Prostate gland (tissue), 2 donors: ENCODE measurements around the gene MAP4K3. TPM values are rescaled to one million over a fixed set of nuclear protein-coding genes. Genes with fewer than 3 reads are reported as not detected.
"Not testable (repeated sequence)": the region's sequence is repeated elsewhere in the genome, so short reads cannot be mapped to it uniquely, and the experiment has no call there.

ENCODE experiments used
- DNase-seq: peaks from one replicate; pipeline ENCODE4 v3.0.0-alpha.2; 2019; ENCODE audit warnings: low spot score
- H3K27ac ChIP-seq, 2 donors: fragments of 200-600 bp; sonication (generic); 2 replicates each; pipeline ENCODE4 v1.5.1; 2017 to 2019
- H3K27me3 ChIP-seq: fragments of 200-600 bp; sonication (generic); replicated peaks from 2 replicates; pipeline ENCODE4 v1.5.1; 2019; ENCODE audit not compliant: insufficient read depth
- H3K36me3 ChIP-seq, 2 donors: fragments of 200-600 bp; sonication (generic); 1 replicate in 1 of 2; 2 replicates in 1 of 2; pipeline versions ENCODE4 v1.5.1 to v1.8.1; 2017 to 2019
- H3K4me1 ChIP-seq: fragments of 200-600 bp; sonication (generic); replicated peaks from 2 replicates; pipeline ENCODE4 v1.5.1; 2019
- H3K4me3 ChIP-seq, 2 donors: fragments of 200-600 bp; sonication (generic); 2 replicates each; pipeline ENCODE4 v1.5.1; 2017 to 2019
- H3K9me3 ChIP-seq: fragments of 200-600 bp; sonication (generic); 2 replicates; pipeline ENCODE4 v1.5.1; 2017
- POLR2A ChIP-seq: fragments of 450-650 bp; IDR thresholded peaks from one replicate; pipeline ENCODE4 v1.6.1; 2016; ENCODE audit warnings: antibody characterized with exemption, mild to moderate bottlenecking
- POLR2AphosphoS5 ChIP-seq: sonication (generic); formaldehyde crosslinking; IDR thresholded peaks from one replicate; pipeline ENCODE4 v1.6.1; 2017; ENCODE audit warnings: antibody characterized with exemption
- WGBS: methylation state at CpG from one replicate; pipeline ENCODE4 v1.1.5; 2018; 5-methylcytosine and 5-hydroxymethylcytosine counted together
- intact Hi-C: fragments of 100-400 bp; cut with DNase I; formaldehyde crosslinking; loops from one replicate; pipeline ENCODE4 v1.14.2; 2022
- total RNA-seq, 2 donors: library from RNA; depleted of rRNA; stranded (reverse); fragments of >200 nt; gene quantifications; one replicate each; pipeline ENCODE4 v1.1.0, GENCODE V29; 2016
- TF ChIP-seq, protein P1 (sequence below), 4 experiments: fragments of 200-600 bp in 2 of 4; fragments of 450-650 bp in 2 of 4; sonication (generic) in 2 of 4; IDR thresholded peaks; 1 replicate in 3 of 4; 2 replicates in 1 of 4; pipeline ENCODE4 v1.5.1; 2016 to 2019; ENCODE audit warnings: antibody characterized with exemption in 4 of 4, mild to moderate bottlenecking in 2 of 4, moderate library complexity in 2 of 4

MAP4K3 gene
- total RNA-seq, 2 donors from 2014 or later = 34.3 to 41.8 TPM

DNA sequence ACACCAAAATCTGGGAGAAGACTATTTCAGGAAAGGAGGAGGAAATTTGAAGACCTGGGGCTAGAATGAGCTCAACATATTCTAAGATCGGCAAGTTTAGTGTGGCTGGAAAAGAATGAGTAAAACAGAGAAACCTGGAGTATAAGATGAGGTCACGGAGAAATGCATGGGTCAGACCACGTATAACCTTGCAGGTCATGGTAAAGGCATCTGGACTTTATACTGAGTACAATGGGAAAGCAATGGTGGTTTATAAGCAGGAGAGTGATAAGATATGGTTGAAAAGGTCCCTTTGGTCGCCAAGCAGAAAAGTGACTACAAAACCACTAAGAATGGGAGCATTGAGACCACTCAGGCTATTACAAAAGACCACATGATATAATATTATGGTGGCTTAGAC lies 102.1 kb downstream of the MAP4K3 start:
- H3K9me3 ChIP-seq = no peaks in the 10 kb centered on the region
- DNase-seq = no peak
- intact Hi-C loops = no loop called here

DNA sequence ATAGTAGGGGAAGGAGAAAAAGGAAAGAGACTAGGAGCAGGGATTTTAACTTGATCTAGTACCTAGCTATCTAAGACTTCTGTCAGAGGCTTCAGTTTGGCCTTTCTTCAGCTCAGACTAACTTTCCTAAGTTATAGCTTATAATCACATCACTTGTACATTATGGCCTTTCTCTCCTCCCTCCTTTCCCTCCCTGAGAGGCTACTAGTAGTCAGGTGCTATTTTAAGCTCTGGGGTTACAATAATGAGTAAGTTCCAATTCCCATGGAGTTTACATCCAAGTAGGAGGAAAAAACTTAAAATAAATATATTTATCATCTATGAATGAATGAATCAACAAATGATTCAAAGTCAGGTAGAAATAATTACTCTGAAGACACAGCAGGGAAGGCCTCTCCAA lies 102.6 kb downstream of the MAP4K3 start:
- Histone ChIP-seq H3K4me1 (no peaks in the 10 kb centered on the region), H3K4me3 (no peak overlapping the region), H3K9me3 (no peaks in the 10 kb centered on the region), H3K36me3 (no peaks in the 10 kb centered on the region), H3K27ac (no peak overlapping the region), H3K27me3 (no peaks in the 10 kb centered on the region)
- DNase-seq = no peak
- TF ChIP-seq, protein P1, sequence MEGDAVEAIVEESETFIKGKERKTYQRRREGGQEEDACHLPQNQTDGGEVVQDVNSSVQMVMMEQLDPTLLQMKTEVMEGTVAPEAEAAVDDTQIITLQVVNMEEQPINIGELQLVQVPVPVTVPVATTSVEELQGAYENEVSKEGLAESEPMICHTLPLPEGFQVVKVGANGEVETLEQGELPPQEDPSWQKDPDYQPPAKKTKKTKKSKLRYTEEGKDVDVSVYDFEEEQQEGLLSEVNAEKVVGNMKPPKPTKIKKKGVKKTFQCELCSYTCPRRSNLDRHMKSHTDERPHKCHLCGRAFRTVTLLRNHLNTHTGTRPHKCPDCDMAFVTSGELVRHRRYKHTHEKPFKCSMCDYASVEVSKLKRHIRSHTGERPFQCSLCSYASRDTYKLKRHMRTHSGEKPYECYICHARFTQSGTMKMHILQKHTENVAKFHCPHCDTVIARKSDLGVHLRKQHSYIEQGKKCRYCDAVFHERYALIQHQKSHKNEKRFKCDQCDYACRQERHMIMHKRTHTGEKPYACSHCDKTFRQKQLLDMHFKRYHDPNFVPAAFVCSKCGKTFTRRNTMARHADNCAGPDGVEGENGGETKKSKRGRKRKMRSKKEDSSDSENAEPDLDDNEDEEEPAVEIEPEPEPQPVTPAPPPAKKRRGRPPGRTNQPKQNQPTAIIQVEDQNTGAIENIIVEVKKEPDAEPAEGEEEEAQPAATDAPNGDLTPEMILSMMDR (IDR thresholded peaks at IDR 0.05) = no peak
- no peak for TF ChIP-seq POLR2AphosphoS5
- TF ChIP-seq POLR2A = no peak
- intact Hi-C loops = no loop called here

More for the DNA sequence above, 102.1 kb downstream of the MAP4K3 start:
- no peaks in the 10 kb centered on the region for H3K4me1 ChIP-seq
- no peaks in the 10 kb centered on the region for H3K36me3 ChIP-seq
- no peak overlapping the region for H3K4me3 ChIP-seq
- 97% methylated on average over 4 of the region's 4 CpGs for WGBS
- no peak overlapping the region for H3K27ac ChIP-seq
- TF ChIP-seq, protein P1 (IDR thresholded peaks at IDR 0.05) = no peak
- TF ChIP-seq POLR2A (no peak), POLR2AphosphoS5 (no peak)
- H3K27me3 ChIP-seq = no peaks in the 10 kb centered on the region

DNA sequence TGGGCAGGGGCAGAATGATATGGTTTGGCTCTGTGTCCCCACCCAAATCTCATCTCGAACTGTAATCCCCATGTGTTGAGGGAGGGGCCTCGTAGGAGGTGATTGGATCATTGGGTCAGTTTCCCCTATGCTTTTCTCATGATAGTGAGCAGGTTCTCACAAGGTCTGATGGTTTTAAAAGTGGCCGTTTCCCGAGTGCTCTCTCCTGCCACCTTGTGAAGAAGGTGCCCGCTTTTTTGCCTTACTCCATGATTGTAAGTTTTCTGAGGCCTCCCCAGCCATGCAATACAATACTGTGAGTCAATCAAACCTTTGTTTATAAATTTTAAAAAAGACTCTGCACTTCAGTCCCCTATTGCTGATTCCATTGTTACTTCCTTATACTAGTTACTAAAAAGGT lies 110.4 kb downstream of the MAP4K3 start:
- Histone ChIP-seq H3K27ac (no peak overlapping the region), H3K9me3 (no peaks in the 10 kb centered on the region), H3K36me3 (no peaks in the 10 kb centered on the region), H3K27me3 (no peaks in the 10 kb centered on the region), H3K4me1 (no peaks in the 10 kb centered on the region), H3K4me3 (no peak overlapping the region)
- DNase-seq = no peak
- WGBS = 96% methylated on average over 5 of the region's 5 CpGs
- intact Hi-C loops = no loop called here
- TF ChIP-seq, protein P1 (IDR thresholded peaks at IDR 0.05) = no peak
- TF ChIP-seq POLR2AphosphoS5 (no peak), POLR2A (no peak)

DNA sequence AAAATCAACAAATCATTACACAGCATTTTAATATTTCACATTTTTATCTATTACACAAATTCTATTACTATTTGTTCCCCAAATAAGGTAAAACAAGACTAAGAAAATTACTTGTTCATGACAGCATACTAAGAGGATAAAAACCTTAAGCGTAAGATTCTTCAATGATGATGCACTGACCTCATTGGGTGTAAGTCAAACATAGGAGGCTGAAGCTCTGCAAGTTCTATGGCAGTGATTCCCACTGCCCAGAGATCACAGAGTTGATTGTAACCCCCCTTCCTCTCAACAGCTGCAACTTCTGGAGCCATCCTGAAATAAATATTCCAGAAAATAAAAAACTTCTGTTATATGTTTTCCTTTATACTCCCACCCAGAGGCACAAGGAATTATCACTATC lies 111.1 kb downstream of the MAP4K3 start:
- intact Hi-C loops = no loop called here

GRCh38 chr2:39321056-39322035 lies 115.7 kb downstream of the MAP4K3 start:
- 90% methylated on average over 16 of the region's 16 CpGs for WGBS
- H3K4me3 ChIP-seq, H3K36me3 ChIP-seq, H3K27me3 ChIP-seq, intact Hi-C loops, DNase-seq, H3K9me3 ChIP-seq, H3K4me1 ChIP-seq, H3K27ac ChIP-seq: not testable (repeated sequence)

More for the DNA sequence above, 111.1 kb downstream of the MAP4K3 start:
- Histone ChIP-seq H3K4me3 (no peak overlapping the region), H3K36me3 (no peaks in the 10 kb centered on the region), H3K27ac (no peak overlapping the region), H3K9me3 (no peaks in the 10 kb centered on the region), H3K4me1 (no peaks in the 10 kb centered on the region), H3K27me3 (no peaks in the 10 kb centered on the region)
- WGBS = 93% methylated on average over 1 of the region's 1 CpG
- DNase-seq = no peak
- TF ChIP-seq POLR2A = no peak
- TF ChIP-seq, protein P1 (IDR thresholded peaks at IDR 0.05) = no peak
- no peak for TF ChIP-seq POLR2AphosphoS5
